ENCODE data around the gene EPB41L2.
A peak's percentile ranks its signal among the peaks of the same experiment; 100 is the strongest.
"Not testable (repeated sequence)": the region's sequence is repeated elsewhere in the genome, so short reads cannot be mapped to it uniquely, and the experiment has no call there.

Gene EPB41L2

DNA sequence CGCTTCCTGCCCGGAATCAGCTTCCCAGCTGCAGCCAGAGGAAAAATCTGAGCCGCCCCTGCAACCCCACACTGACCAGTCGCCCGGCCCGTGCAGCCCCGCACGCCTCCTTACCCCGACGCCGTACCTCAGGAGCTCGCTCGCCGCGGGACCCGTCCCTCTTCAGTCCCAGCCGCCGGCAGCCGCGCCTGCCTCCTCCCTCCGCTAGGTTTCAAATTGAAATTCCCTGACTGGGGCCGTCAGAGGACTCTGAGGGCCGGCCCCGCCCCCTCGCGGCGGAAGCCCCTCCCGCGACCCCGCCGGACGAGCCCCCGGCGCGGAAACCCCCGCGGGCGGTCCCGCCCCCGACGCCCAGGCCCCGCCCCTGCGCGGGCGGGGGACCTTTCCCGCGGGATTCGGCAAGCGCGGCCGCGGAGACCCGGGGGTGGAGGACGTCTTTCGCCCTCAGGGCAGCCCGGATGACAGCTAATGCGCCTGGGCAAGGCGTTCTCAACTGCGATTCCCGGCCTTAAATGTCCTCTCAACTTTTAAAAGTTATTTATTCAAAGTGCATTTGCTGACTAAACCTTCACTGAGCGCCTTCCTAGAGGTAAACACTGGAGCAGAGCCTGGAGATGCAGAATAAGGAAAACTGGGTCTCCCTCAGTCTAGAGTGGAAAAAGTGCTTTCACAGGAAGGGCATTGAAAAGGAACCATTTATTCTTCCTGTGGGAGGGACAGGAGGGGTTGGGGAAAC lies at the start of gene EPB41L2:
EPB41L2 (minus strand) TSS at position 218 of the 736 bp plus-strand sequence. CDS start 106,760 bp downstream, outside the sequence.
- DNase-seq, result peak; percentile 79

GRCh38 chr6:131112249-131112648 lies 49.2 kb upstream of the EPB41L2 start:
- no peak for DNase-seq

DNA sequence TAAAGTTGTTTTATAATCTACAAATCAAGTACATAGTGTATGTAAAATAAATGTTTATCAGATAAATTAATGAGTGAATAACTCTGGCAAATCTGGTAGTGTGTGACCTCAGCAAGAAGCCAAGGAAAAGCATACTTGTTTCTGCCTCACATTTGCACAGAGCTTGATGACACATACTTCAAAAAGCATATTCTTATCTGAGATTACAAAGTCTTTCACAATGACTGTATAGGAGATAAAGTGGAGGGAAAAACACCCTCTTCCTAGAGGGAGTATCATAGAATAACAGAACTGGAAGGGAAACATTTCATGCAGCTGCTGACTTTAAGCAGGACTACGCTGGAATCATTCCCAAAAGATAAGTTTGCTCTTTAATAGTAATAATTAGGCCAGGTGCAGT lies 44.1 kb upstream of the EPB41L2 start:
- DNase-seq, result no peak

DNA sequence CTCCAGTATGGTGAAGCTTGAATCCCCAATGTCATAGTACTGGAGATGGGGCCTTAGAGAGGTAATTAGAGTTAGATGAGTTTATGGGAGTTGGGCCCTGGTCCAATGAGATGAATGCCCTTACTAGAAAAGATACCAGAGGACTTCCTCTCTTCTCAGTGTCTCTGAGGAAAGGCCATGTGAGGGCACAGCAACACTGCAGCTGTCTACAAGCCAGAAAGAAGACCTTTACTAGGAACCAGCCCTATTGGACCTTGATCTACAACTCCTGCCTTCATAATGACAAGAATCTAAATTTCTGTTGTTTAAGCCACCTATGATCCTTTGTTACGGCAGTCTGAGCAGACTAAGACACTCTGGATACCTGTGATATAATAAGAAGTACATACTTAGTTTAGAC lies 40.9 kb upstream of the EPB41L2 start:
- no peak for DNase-seq

- no peak for DNase-seq
Measured at GRCh38 chr6:131103296-131103695, 40.3 kb upstream of the EPB41L2 start.

- no peak for DNase-seq
Measured at GRCh38 chr6:131101911-131102680, 39.1 kb upstream of the EPB41L2 start.

DNA sequence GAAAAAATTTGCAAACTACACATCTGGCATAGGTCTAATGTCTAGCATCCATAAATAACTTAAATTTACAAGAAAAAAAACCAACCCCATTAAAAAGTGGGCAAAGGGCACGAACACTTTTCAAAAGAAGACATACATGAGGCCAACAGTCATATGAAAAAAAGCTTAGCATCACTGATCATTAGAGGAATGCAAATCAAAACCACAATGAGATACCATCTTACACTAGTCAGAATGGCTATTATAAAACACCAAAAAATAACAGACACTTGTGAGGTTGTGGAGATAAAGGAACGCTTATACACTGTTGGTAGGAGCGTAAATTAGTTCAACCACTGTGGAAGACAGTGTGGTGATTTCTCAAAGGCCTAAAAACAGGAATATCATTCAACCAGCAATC lies 33.7 kb upstream of the EPB41L2 start:
- no peak for DNase-seq

DNA sequence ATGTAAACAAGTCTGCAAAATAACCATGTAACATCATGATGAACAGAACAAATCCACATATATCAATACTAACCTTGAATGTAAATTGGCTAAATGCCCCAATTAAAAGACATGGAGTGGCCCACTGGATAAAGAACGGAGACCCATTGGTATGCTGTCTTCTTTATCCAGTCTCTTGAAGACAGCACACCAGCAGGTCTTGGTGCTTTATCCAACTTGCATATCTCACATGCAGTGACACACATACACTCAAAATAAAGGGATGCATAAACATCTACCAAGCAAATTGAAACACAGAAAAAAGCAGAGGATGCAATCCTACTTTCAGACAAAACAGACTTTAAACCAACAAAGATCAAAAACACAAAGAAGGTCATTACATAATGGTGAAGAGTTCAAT lies 30.3 kb upstream of the EPB41L2 start:
- no peak for DNase-seq

GRCh38 chr6:131091944-131092343 lies 28.9 kb upstream of the EPB41L2 start:
- not testable (repeated sequence) for DNase-seq

DNA sequence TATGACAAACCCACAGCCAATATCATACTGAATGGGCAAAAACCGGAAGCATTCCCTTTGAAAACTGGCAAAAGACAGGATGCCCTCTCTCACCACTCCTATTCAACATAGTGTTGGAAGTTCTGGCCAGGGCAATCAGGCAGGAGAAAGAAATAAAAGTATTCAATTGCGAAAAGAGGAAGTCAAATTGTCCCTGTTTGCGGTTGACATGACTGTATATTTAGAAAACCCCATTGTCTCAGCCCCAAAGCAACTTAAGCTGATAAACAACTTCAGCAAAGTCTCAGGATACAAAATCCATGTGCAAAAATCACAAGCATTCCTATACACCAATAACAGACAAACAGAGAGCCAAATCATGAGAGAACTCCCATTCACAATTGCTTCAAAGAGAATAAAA lies 27.3 kb upstream of the EPB41L2 start:
- not testable (repeated sequence) for DNase-seq

GRCh38 chr6:131084982-131085381 lies 21.9 kb upstream of the EPB41L2 start:
- DNase-seq, result no peak

DNA sequence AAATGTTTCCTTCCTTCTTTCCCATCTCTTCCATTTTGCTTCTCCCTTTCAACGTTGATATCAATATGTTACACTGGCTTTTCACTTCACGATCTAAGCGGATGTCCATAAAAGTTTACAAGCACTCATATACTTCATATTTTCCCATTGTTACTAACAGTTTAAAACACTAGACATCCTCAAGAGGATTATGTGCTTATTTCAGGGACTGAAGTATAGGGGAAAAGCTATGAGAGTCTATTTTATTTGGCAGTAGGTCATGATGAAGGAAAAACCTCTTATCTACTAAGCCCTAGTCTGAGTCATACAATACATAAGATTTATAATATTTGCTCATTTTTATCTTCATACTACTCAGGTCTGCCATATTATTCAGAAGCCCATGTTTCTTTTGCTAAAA lies 20.6 kb upstream of the EPB41L2 start:
- DNase-seq, result no peak

- no peak for DNase-seq
Measured at GRCh38 chr6:131082335-131082734, 19.3 kb upstream of the EPB41L2 start.

GRCh38 chr6:131080084-131080483 lies 17.0 kb upstream of the EPB41L2 start:
- DNase-seq, result no peak

DNA sequence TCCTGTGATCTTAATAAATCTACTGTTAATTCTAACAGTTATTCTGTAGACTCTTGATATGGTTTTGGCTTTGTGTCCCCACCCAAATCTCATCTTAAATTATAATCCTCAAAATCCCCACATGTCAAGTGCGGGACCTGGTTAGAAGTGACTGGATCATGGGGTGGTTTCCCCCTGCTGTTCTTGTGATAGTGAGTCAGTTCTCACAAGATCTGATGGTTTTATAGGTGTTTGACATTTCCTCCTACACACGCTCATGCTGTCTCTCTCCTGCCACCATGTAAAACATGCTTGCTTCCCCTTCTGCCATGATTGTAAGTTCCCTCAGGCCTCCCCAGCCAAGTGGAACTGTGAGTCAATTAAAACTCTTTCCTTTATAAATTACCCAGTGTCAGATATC lies 10.5 kb upstream of the EPB41L2 start:
- DNase-seq, result no peak

DNA sequence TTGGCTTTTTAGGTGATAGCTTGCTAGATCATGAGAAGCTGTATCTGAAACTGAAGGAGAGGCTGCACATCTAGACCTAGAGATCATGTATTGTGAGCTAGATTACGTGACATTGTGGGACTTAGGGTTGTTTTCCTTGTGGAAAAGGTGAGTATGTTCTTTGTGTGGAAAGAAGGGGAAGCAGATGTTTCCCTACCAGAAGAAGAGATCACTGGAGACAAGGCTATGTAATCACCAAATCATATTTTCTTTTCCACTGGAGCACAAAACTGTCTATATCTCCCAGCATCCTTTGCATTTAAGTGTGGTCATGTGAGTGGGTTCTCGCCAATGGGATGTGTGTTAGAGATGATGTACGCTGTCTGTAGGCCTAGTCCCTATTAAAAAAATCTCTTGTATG lies 7.0 kb upstream of the EPB41L2 start:
- no peak for DNase-seq

DNA sequence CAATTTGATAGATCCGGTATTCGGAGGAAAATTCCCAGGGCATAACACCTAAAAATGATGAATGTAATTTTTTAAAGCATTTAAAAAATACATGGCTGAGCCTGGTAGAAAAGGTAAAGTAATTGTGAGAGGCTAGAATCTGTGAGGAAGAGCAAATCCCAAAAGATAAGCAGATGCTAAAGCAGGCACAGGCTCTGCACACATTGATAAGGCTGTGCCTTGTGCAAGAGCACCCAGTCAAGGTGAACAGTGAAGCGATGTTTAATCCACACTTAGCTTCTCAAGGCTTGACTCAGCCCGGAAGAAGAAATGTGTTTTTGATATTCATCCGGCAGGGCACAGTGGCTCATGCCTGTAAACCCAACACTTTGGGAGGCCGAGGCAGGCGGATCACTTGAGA lies 5.1 kb upstream of the EPB41L2 start:
- DNase-seq, result no peak

DNA sequence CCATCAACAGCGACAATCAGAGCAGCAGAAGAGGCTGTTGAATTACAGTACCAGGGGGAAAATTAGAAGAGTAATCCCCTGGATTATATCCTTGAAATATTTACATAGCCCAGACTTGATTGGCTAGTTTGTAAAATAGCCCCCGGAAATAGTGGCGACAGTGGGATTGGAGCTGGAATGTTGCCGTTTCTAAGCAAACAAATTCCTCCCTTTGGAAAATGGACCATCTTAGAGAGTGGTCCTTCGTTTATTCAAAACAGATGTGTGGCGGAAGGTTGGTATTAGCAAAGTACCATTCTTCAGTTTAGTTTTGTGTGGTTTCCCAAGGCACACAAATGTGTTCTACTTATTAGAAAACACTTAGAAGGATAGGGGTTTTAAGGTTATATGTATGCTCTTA lies 4.5 kb upstream of the EPB41L2 start:
- DNase-seq, result no peak

DNA sequence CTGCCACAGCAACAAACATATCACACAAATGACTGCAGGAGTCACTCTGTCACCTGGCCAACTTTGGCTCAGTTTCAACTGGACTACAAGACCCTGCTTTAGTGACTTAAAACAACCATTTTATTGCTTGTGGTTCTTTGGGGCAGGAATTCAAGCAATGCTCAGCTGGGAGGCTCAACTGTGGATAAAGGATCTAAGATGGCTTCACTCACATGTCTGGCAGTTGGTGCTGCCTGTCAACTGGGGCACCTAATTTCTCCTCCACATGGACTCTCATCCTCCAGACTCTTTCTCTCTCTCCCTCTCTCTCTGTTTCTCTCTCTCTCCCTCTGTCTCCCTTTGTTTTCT lies 2.8 kb upstream of the EPB41L2 start:
- DNase-seq, result no peak

GRCh38 chr6:131065112-131065823 lies 2.2 kb upstream of the EPB41L2 start:
- no peak for DNase-seq

DNA sequence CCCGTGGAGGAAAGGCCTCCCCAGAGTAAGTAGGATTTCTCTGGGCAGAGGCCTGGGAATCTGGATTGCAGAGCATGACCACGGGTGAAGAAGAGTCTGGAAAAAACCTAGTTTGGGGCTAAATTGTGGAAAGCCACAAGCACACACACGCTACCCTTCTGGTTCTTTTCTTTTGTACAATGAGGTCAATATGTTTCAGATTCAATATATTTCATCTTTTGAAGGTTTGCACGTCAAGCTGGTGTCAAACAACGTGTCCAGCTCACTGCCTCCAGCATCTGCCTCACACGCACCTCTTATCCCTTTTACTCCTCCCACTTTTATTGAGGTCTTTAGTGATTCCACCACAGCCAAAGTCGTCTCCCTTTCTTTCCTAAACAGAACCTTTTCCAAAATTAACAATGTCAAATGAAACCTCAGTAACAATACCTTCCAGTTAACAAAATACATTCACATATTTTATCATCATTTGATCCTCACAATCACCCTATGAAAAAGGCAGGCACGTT lies 773 bp upstream of the EPB41L2 start:
- no peak for DNase-seq

GRCh38 chr6:131062241-131063027 lies 611 bp downstream of the EPB41L2 start:
- peak; percentile 21 for DNase-seq

GRCh38 chr6:131061751-131062119 lies 1.3 kb downstream of the EPB41L2 start:
- no peak for DNase-seq

Data from stimulated activated CD4-positive, alpha-beta T cell treated with anti-CD3 and anti-CD28 coated beads, Interleukin-4, amount 100 ng/mL, for 1 hour (primary cell).